ENCODE results near the gene OSR1.
A peak's percentile ranks its signal among the peaks of the same experiment; 100 is the strongest.

The OSR1 gene

GRCh38 chr2:19349911-19350677 is 8.3 kb downstream of the OSR1 start:
- Histone ChIP-seq H3K79me1 (ENCODE audit: low read length) (no peaks in the 10 kb centered on the region), H3K27me3 (ENCODE audit: insufficient read depth, low read length, poor library complexity) (peaks cover 44% of the 10 kb centered on the region), H3K9ac (ENCODE audit: low read length) (peak overlapping the region; percentile 49), H2BK15ac (replicated peaks; ENCODE audit: low read depth) (no peak overlapping the region), H3K23ac (ENCODE audit: low read length) (no peak overlapping the region), H2AK5ac (ENCODE audit: low read length) (no peak overlapping the region), H3K56ac (ENCODE audit: low read length) (peak overlapping the region; percentile 58), H2BK120ac (ENCODE audit: low read depth, low read length) (no peak overlapping the region), H3K4me1 (ENCODE audit: control insufficient read depth, low read depth, low read length) (peaks cover 6% of the 10 kb centered on the region), H3K79me2 (ENCODE audit: control insufficient read depth, insufficient read depth, low read length) (no peaks in the 10 kb centered on the region), H4K8ac (ENCODE audit: low read depth, low read length) (no peak overlapping the region), H4K5ac (ENCODE audit: low read length) (no peak overlapping the region), H3K36me3 (ENCODE audit: control insufficient read depth, insufficient read depth, low read length) (no peaks in the 10 kb centered on the region), H2BK5ac (ENCODE audit: low read length) (no peak overlapping the region), H3K4ac (ENCODE audit: low read depth, low read length) (no peak overlapping the region), H3K27ac (ENCODE audit: low read depth, low read length) (no peak overlapping the region), H3K18ac (ENCODE audit: low read length) (no peak overlapping the region), H3K4me2 (ENCODE audit: low read length) (peak overlapping the region; percentile 54), H3K4me3 (ENCODE audit: low read length) (no peak overlapping the region)
- no CpG with 5 or more reads among the region's 47 CpGs for WGBS (ENCODE audit: extremely low coverage, insufficient coverage, low lambda C conversion rate)
- DNase-seq: peak; percentile 81

- H2AK5ac ChIP-seq (ENCODE audit: low read length): no peak overlapping the region
- no peak overlapping the region for H2BK120ac ChIP-seq (ENCODE audit: low read depth, low read length)
- H2BK5ac ChIP-seq (ENCODE audit: low read length): no peak overlapping the region
- no peak overlapping the region for H3K18ac ChIP-seq (ENCODE audit: low read length)
- no peak overlapping the region for H3K4ac ChIP-seq (ENCODE audit: low read depth, low read length)
- no peak overlapping the region for H3K9ac ChIP-seq (ENCODE audit: low read length)
- no peak overlapping the region for H2BK15ac ChIP-seq (replicated peaks; ENCODE audit: low read depth)
- no peak overlapping the region for H4K5ac ChIP-seq (ENCODE audit: low read length)
- no peaks in the 10 kb centered on the region for H3K79me1 ChIP-seq (ENCODE audit: low read length)
- no peak overlapping the region for H3K27ac ChIP-seq (ENCODE audit: low read depth, low read length)
- peaks cover 6% of the 10 kb centered on the region for H3K4me1 ChIP-seq (ENCODE audit: control insufficient read depth, low read depth, low read length)
- H3K79me2 ChIP-seq (ENCODE audit: control insufficient read depth, insufficient read depth, low read length): no peaks in the 10 kb centered on the region
- H4K8ac ChIP-seq (ENCODE audit: low read depth, low read length): no peak overlapping the region
- H3K4me2 ChIP-seq (ENCODE audit: low read length): no peak overlapping the region
- no peak overlapping the region for H3K4me3 ChIP-seq (ENCODE audit: low read length)
- H3K23ac ChIP-seq (ENCODE audit: low read length): no peak overlapping the region
- no CpG with 5 or more reads among the region's 8 CpGs for WGBS (ENCODE audit: extremely low coverage, insufficient coverage, low lambda C conversion rate)
- no peak overlapping the region for H3K56ac ChIP-seq (ENCODE audit: low read length)
- no peaks in the 10 kb centered on the region for H3K36me3 ChIP-seq (ENCODE audit: control insufficient read depth, insufficient read depth, low read length)
- no peak for DNase-seq
- H3K27me3 ChIP-seq (ENCODE audit: insufficient read depth, low read length, poor library complexity): peaks cover 30% of the 10 kb centered on the region
Measured at GRCh38 chr2:19348692-19349091, 9.7 kb downstream of the OSR1 start.

- WGBS (ENCODE audit: extremely low coverage, insufficient coverage, low lambda C conversion rate): no CpG with 5 or more reads among the region's 76 CpGs
- Histone ChIP-seq H3K9ac (ENCODE audit: low read length) (peak overlapping the region; percentile 92), H3K56ac (ENCODE audit: low read length) (peak overlapping the region; percentile 99), H3K27me3 (ENCODE audit: insufficient read depth, low read length, poor library complexity) (peaks cover 22% of the 10 kb centered on the region), H4K8ac (ENCODE audit: low read depth, low read length) (peak overlapping the region; percentile 77), H3K4ac (ENCODE audit: low read depth, low read length) (peak overlapping the region; percentile 77), H3K36me3 (ENCODE audit: control insufficient read depth, insufficient read depth, low read length) (no peaks in the 10 kb centered on the region), H2BK120ac (ENCODE audit: low read depth, low read length) (no peak overlapping the region), H3K79me1 (ENCODE audit: low read length) (no peaks in the 10 kb centered on the region), H3K4me1 (ENCODE audit: control insufficient read depth, low read depth, low read length) (peaks cover 6% of the 10 kb centered on the region), H3K4me3 (ENCODE audit: low read length) (peak overlapping the region; percentile 83), H2BK15ac (replicated peaks; ENCODE audit: low read depth) (no peak overlapping the region), H4K5ac (ENCODE audit: low read length) (peak overlapping the region; percentile 71), H3K18ac (ENCODE audit: low read length) (peak overlapping the region; percentile 81), H3K27ac (ENCODE audit: low read depth, low read length) (no peak overlapping the region), H3K23ac (ENCODE audit: low read length) (peak overlapping the region; percentile 80), H2BK5ac (ENCODE audit: low read length) (no peak overlapping the region), H2AK5ac (ENCODE audit: low read length) (no peak overlapping the region), H3K79me2 (ENCODE audit: control insufficient read depth, insufficient read depth, low read length) (no peaks in the 10 kb centered on the region), H3K4me2 (ENCODE audit: low read length) (peak overlapping the region; percentile 53)
- DNase-seq: peak; percentile 94
Measured at GRCh38 chr2:19347619-19348562, 10.5 kb downstream of the OSR1 start.

- H2BK15ac ChIP-seq (replicated peaks; ENCODE audit: low read depth): no peak overlapping the region
- H3K36me3 ChIP-seq (ENCODE audit: control insufficient read depth, insufficient read depth, low read length): no peaks in the 10 kb centered on the region
- no CpG with 5 or more reads among the region's 6 CpGs for WGBS (ENCODE audit: extremely low coverage, insufficient coverage, low lambda C conversion rate)
- H2BK5ac ChIP-seq (ENCODE audit: low read length): no peak overlapping the region
- H3K4ac ChIP-seq (ENCODE audit: low read depth, low read length): peak overlapping the region; percentile 77
- H3K4me2 ChIP-seq (ENCODE audit: low read length): peak overlapping the region; percentile 53
- H2BK120ac ChIP-seq (ENCODE audit: low read depth, low read length): no peak overlapping the region
- H3K27me3 ChIP-seq (ENCODE audit: insufficient read depth, low read length, poor library complexity): peaks cover 14% of the 10 kb centered on the region
- H4K5ac ChIP-seq (ENCODE audit: low read length): peak overlapping the region; percentile 71
- no peaks in the 10 kb centered on the region for H3K79me1 ChIP-seq (ENCODE audit: low read length)
- no peak overlapping the region for H3K23ac ChIP-seq (ENCODE audit: low read length)
- no peak overlapping the region for H4K8ac ChIP-seq (ENCODE audit: low read depth, low read length)
- peak overlapping the region; percentile 83 for H3K4me3 ChIP-seq (ENCODE audit: low read length)
- H3K79me2 ChIP-seq (ENCODE audit: control insufficient read depth, insufficient read depth, low read length): no peaks in the 10 kb centered on the region
- no peak overlapping the region for H2AK5ac ChIP-seq (ENCODE audit: low read length)
- H3K56ac ChIP-seq (ENCODE audit: low read length): peak overlapping the region; percentile 93
- H3K27ac ChIP-seq (ENCODE audit: low read depth, low read length): no peak overlapping the region
- no peak for DNase-seq
- peak overlapping the region; percentile 81 for H3K18ac ChIP-seq (ENCODE audit: low read length)
- H3K9ac ChIP-seq (ENCODE audit: low read length): peak overlapping the region; percentile 92
- peaks cover 4% of the 10 kb centered on the region for H3K4me1 ChIP-seq (ENCODE audit: control insufficient read depth, low read depth, low read length)
Measured at GRCh38 chr2:19346983-19347618, 11.3 kb downstream of the OSR1 start.

GRCh38 chr2:19337742-19338141 is 20.7 kb downstream of the OSR1 start:
- H4K5ac ChIP-seq (ENCODE audit: low read length): no peak overlapping the region
- H3K4ac ChIP-seq (ENCODE audit: low read depth, low read length): no peak overlapping the region
- H2BK15ac ChIP-seq (replicated peaks; ENCODE audit: low read depth): no peak overlapping the region
- no peak overlapping the region for H2AK5ac ChIP-seq (ENCODE audit: low read length)
- H3K79me1 ChIP-seq (ENCODE audit: low read length): no peaks in the 10 kb centered on the region
- no peaks in the 10 kb centered on the region for H3K27me3 ChIP-seq (ENCODE audit: insufficient read depth, low read length, poor library complexity)
- H4K8ac ChIP-seq (ENCODE audit: low read depth, low read length): no peak overlapping the region
- H3K4me2 ChIP-seq (ENCODE audit: low read length): no peak overlapping the region
- no peaks in the 10 kb centered on the region for H3K4me1 ChIP-seq (ENCODE audit: control insufficient read depth, low read depth, low read length)
- no CpG with 5 or more reads among the region's 1 CpG for WGBS (ENCODE audit: extremely low coverage, insufficient coverage, low lambda C conversion rate)
- H3K36me3 ChIP-seq (ENCODE audit: control insufficient read depth, insufficient read depth, low read length): no peaks in the 10 kb centered on the region
- no peaks in the 10 kb centered on the region for H3K79me2 ChIP-seq (ENCODE audit: control insufficient read depth, insufficient read depth, low read length)
- H3K23ac ChIP-seq (ENCODE audit: low read length): no peak overlapping the region
- DNase-seq: no peak
- H3K4me3 ChIP-seq (ENCODE audit: low read length): no peak overlapping the region
- H2BK120ac ChIP-seq (ENCODE audit: low read depth, low read length): no peak overlapping the region
- H3K56ac ChIP-seq (ENCODE audit: low read length): no peak overlapping the region
- H3K9ac ChIP-seq (ENCODE audit: low read length): no peak overlapping the region
- no peak overlapping the region for H3K27ac ChIP-seq (ENCODE audit: low read depth, low read length)
- H3K18ac ChIP-seq (ENCODE audit: low read length): no peak overlapping the region
- H2BK5ac ChIP-seq (ENCODE audit: low read length): no peak overlapping the region

Measured in mesendoderm (in vitro differentiated cells).